Esophagus mucosa (tissue), 1 donor: ENCODE data around the gene NIPAL3. TPM values are rescaled to one million over a fixed set of nuclear protein-coding genes. Genes with fewer than 3 reads are reported as not detected.
A peak's percentile ranks its signal among the peaks of the same experiment; 100 is the strongest.

ENCODE experiments used
- ATAC-seq: fragments of 200-7000 bp; cut with Tn5 transposase; one replicate; pipeline ENCODE4 v1.9.1; 2020
- total RNA-seq: library from RNA; stranded (reverse); gene quantifications from one replicate; pipeline ENCODE4 v1.2.4, GENCODE V29; 2023
- donor health status: DM: yes; HTN: yes; CAD: no.

NIPAL3 gene
- total RNA-seq, 1 donor from 2014 or later = 21.3 TPM

DNA sequence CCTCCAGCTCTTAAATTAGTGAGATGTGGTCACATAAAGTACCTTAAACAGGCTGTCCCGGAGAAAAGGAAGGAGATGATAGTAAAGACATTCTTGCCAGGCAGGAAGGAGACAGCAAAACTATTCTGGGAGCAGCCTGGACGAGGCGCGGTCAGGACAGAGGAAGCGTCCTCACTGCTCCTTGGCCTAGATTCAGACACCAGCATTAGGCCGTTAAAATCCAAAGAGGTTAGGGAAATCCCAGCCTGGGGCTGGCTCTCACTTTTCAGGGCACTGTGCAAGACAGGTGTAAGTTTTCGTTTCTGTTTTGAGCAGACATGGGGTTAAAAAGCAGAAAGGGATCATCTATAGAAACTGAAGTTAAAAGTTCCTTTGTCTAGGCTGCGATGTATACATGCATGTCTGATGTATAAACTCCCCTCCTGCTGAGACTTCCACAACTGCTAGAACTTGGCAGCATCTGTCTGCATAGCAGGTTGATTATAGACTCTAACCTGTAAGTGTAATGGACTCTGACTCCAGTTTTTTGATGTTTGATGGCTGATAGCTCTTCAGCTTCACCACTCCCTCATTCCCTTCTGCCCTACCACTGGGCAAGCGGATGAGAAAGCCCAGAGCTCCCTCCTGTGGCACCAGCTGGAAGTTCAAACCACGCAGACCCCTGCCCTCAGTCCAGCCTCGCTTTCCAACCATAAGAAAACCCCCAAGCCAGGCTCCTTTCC lies 23.6 kb upstream of the NIPAL3 start:
- ATAC-seq = peak; percentile 56

DNA sequence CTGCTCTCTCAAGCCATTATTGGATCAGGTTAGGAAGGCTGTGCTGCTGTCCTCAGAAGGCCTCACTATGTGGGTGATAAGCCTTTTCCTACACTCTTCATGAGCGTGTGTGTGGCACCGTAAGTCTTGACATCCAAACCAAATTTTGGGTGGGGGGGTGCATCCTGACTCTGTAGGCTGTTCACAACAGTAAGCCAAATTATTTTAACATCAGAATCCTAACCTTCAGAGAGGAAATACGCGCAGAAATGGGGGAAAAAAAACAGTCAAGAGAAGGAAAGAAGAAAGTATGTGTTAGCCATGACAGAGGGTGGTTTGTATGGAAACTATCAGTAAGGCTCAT lies 23.0 kb upstream of the NIPAL3 start:
- ATAC-seq = no peak

GRCh38 chr1:24392982-24393650 lies 22.5 kb upstream of the NIPAL3 start:
- ATAC-seq = peak; percentile 65

DNA sequence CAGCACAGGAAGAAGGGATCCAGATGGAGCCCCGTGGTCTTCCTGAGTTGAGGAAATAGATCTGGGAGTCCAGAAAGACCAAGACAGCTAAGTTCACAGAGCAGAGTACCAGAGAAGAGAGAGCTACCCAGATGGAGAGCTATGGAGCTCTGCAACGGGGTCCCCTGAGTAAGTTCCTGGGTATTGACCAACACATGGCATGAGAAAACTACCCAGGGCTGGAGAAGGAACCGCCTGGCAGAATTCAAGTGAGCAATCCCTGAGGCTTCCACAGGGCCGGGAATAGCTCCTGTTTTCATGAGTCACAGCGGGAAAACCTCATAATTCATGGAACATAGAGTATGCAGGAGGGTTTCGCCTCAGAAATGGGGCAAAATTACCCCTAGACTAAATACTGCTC lies 21.7 kb upstream of the NIPAL3 start:
- no peak for ATAC-seq

GRCh38 chr1:24400065-24400464 lies 15.5 kb upstream of the NIPAL3 start:
- no peak for ATAC-seq

DNA sequence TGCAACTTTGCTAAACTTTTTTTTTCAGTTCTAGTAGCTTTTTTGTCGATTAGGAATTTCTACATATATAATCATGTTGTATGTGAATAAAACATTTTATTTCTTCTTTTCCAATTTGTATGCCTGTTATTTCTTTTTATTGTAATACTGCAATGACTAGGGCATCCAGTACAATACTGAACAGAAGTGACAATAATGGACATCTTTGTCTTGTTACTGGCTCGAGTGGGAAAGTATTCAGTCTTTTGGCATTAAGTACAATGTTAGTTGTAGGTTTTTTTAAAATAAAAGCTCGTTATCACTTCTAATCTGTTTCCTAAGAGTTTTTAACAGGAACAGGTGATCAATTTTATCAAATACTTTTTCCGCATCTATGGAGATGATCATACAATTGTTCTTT lies 11.8 kb upstream of the NIPAL3 start:
- no peak for ATAC-seq

GRCh38 chr1:24406788-24407187 lies 8.8 kb upstream of the NIPAL3 start:
- ATAC-seq = no peak

DNA sequence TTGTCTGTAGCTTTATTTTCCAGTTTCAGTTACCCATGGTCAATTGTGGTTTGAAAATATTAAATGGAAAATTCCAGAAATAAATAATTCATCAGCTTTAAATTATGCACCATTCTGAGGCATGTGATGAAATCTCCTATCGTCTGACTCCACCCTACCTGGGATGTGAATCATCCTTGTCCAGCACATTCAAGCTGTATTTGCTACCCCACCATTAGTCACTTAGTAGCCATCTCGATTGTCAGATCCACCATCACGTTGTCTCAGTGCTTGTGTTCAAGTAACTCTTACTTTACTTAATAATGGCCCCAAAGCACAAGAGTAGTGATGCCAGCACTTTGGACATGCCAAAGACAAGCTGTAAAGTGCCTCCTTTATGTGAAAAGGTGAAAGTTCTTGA lies 6.1 kb upstream of the NIPAL3 start:
- ATAC-seq = peak; percentile 74

DNA sequence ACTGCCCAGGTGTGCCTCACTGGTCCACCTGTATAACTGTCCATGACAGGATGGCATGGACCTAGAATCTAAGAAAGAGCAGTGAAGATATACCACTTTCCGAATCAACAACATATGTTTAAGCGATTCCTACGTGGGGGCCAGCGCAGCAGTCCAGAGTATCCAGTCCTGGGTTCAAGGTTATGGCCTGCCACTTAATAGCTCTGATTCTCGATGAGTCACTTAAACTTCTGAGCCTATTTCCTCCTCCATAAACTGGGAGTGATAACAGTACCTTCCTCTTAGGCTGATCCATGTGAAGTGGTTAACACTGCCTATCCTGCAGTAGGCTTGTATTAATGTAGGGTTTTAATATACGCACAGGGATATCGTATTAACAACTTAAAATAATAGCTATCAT lies 4.9 kb upstream of the NIPAL3 start:
- no peak for ATAC-seq

- ATAC-seq = no peak
Observed at GRCh38 chr1:24411963-24412362, 3.6 kb upstream of the NIPAL3 start.

DNA sequence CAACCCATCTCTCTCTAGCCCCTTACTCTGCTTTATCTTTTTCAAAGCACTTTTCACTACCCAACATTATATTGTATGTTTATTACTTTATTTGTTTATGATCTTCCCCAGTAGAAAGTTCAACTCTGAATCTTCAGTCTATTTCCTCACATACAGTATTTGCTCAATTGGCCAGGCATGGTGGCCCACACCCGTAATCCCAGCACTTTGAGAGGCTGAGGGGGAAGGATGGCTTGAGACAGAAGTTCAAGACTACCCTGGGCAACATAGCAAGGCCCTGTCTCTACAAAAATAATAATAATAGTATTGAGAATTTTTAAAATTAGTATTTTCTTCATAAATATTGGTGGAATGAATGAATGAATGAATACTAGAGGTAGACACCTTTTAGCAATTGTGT lies 3.2 kb upstream of the NIPAL3 start:
- ATAC-seq = no peak

GRCh38 chr1:24413350-24414163 lies 2.0 kb upstream of the NIPAL3 start, which contains the start of gene STPG1:
Gene STPG1, minus strand, starts transcription at chr1:24413782. Its CDS starts 12,394 bp downstream, at chr1:24401388.
- peak; percentile 51 for ATAC-seq

DNA sequence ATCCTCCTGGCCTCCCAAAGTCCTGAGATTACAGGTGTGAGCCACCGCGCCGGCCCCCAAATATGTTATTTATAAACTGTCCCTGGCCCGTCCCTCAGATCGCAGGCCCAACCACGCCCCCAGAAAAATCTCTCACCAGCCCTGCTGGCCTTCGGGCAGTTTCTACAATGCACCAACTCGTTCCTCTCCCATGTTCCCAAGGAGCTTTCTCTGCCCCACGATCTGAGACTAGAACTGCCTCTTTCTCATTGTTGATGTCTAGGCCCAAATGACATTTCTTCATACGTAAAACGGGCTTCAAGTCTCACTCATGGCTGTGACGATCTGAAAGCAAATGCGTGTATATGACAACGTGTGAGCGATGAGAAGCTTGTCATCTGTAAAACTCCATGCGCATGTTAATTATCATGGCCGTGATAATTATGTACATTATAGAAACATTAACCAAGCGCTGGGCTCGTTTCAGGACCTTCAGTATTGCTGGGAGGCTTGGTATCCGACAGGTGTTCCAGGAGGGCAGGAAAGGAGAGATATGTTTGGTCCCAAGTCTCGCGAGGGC lies 748 bp upstream of the NIPAL3 start:
- no peak for ATAC-seq

- ATAC-seq = no peak
Observed at GRCh38 chr1:24415910-24416665, 486 bp downstream of the NIPAL3 start.

GRCh38 chr1:24416666-24417391 lies 1.2 kb downstream of the NIPAL3 start:
- ATAC-seq = peak; percentile 54

GRCh38 chr1:24417681-24418080 lies 2.1 kb downstream of the NIPAL3 start:
- no peak for ATAC-seq

DNA sequence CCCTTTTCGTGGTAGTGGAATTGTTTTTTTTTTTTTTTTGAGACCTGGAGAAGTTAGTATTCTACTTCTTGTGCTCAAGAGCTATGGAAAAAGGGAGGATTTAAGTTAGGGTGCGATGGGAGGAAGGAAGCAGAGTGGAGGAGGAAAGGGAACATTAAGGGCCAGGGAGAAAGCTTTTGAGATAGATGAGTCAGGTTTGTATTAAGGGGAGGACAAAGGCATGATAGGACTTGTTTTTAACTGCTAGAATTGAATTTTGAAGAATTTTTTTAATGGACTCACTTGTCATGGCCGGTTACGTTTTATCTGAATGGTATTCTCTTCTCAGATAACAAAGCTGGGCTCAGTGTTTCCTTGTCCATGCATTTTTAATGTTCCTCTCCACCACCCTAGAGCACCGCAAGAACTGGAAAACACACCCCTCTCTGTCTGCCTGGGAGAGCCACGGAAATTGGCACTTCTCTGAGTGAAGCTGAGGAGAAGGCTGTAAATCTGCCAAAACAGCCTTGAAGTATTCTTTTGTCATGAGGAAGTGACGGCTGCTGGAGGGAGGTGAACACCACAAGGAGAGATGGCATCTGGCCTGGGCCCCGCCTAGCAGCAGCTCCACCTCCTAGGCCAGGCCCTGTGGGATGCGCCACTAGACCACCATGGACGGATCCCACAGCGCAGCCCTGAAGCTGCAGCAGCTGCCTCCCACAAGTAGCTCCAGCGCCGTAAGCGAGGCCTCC lies 3.5 kb downstream of the NIPAL3 start:
- ATAC-seq = peak; percentile 52

GRCh38 chr1:24420547-24420946 lies 4.9 kb downstream of the NIPAL3 start:
- no peak for ATAC-seq

DNA sequence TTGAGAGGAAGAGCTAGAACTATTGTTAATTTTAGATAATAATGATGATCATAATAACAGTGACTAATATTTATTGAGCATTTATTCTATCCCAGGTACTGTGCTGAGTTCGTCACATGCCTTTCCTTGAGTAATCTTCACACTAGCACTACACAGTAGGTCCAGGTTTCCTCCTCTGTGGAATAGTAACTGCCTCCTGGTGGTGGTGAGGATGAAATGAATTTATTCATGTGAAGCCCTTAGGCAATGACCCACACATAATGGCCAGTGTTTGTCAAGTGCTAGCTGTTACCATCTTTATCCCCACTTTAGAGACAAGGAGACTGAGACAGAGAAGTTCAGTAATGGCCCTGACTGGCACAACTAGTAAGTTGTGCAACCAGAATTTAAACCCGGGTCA lies 5.9 kb downstream of the NIPAL3 start:
- no peak for ATAC-seq

GRCh38 chr1:24424207-24424606 lies 8.6 kb downstream of the NIPAL3 start:
- no peak for ATAC-seq

- no peak for ATAC-seq
Observed at GRCh38 chr1:24424990-24425389, 9.4 kb downstream of the NIPAL3 start.
